HG03095 (cell line): Measurements from ENCODE around the gene OLIG1.

ENCODE experiments used
- ATAC-seq: cut with Tn5 transposase; IDR thresholded peaks from one replicate; pipeline ENCODE4 v1.9.1; 2021; ENCODE audit warnings: moderate library complexity; ENCODE audit not compliant: unreplicated experiment

The OLIG1 gene

DNA sequence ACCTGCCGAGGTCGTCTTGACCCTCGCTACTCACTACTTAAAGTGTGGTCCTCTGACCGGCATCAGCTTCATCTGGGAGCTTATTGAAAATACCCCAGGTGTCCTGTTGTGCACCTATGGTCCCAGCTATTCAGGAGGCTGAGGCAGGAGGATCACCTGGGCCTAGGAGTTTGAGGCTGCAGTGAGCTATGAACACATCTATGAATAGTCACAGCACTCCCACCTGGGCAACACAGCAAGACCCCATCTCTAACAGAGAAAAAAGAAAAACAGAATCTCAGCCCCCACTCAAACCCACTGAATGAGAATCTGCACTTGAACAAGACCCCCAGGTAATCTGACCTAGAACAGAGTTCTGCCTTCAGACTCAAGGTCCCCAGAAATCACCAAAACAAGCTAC is 8.7 kb upstream of the OLIG1 start:
- ATAC-seq: no peak

DNA sequence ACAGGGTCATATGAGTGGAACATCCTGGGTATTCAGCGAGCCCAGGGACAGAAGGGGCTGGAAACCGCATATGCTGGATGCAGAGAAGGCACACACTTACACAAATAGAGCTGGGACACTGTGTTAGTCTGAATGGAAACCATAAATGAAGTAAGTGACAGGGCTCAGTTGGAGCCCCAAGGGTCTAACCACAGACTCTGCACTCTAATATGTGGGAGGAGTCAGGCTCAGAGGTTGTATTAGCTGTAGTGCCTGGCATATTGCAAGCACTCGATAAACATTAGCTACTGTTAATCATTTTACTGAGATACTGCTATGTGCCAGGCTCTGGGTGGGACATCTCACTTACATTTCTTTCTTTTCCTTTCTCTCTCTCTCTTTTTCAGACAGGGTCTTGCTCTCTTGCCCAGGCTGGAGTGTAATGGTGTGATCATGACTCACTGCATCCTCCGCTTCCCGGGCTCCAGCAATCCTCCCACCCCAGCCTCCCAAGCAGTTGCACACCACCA is 6.5 kb upstream of the OLIG1 start:
- ATAC-seq: no peak

- no peak for ATAC-seq
These were observed 5.9 kb upstream of the OLIG1 start for GRCh38 chr21:33063907-33064622.

DNA sequence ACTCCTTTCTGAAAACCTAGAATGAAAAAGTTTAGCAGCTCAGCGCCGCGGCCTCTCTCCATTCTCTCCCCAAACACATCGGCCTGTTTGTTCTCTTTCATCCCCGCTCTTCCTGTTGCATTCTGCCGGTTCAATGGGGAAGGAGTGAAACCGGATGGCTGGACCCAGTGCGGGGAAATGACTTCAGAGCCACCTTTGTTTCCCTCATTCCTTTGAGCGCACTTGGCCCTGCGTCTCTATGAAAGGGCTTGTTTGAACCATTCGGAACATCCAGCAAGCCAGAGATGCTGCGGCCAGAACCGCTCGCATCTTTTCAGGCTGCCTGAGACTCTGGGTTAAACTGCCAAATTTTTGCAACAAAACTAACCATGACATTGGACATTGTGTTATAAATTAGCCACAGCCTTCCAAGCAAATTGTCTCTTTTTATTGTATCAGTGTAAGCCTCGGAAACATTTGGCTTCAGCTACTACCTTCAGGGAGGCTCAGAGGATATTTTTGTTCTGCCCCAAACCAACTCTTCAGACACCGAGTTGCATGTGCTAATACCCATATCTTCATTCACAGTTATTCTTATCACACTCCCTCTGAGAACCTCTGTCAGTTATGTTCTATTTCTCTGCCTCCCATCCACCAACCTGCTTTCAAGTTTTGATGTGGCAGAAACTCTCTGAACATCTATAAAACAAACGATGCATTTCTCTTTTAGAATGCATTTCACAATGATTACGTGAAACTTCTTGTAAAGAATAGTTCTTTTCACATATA is 5.1 kb upstream of the OLIG1 start:
- ATAC-seq: no peak

DNA sequence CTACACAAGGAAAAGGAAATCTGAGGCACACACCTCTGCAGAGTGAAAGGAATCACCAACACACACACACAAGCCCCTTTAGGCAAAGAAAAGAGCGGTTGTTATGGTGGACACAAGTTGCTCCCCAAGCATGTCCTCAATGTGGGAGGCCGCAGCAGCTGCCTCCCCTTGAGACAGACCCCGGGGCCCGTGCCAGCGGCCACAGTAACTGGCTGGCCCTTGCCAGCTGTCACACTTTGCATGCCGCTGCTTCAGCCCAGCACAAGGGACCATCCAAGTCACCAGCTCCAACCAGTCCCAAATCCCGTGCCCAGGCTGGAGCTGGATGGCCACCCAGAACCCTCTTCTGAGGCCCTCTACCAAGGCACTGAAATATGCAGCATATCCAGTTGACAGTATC is 2.9 kb upstream of the OLIG1 start:
- no peak for ATAC-seq

- ATAC-seq: no peak
These were observed 2.5 kb upstream of the OLIG1 start for GRCh38 chr21:33067457-33067856.

GRCh38 chr21:33069243-33069642 is 698 bp upstream of the OLIG1 start:
- no peak for ATAC-seq

DNA sequence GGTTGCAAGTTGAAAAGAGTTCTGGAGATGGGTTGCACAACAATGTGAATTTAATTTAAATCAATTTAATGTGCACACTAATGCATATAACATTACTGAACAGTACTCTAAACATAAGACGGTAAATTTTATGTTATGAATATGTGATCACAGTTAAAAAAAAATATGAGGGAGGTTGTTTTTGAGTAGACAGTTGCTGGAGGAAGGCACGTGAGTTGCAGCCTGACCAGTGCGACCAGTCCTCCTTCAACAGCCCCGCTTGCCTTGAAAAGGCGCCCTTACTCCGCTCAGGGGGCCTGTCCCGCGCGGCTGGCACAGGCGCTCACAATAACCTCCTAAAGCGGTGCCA is 322 bp upstream of the OLIG1 start:
- no peak for ATAC-seq

DNA sequence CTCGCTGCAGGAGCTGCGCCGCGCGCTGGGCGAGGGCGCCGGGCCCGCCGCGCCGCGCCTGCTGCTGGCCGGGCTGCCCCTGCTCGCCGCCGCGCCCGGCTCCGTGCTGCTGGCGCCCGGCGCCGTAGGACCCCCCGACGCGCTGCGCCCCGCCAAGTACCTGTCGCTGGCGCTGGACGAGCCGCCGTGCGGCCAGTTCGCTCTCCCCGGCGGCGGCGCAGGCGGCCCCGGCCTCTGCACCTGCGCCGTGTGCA is 730 bp downstream of the OLIG1 start:
- no peak for ATAC-seq

GRCh38 chr21:33070998-33071769 is 1.2 kb downstream of the OLIG1 start:
- ATAC-seq: no peak

DNA sequence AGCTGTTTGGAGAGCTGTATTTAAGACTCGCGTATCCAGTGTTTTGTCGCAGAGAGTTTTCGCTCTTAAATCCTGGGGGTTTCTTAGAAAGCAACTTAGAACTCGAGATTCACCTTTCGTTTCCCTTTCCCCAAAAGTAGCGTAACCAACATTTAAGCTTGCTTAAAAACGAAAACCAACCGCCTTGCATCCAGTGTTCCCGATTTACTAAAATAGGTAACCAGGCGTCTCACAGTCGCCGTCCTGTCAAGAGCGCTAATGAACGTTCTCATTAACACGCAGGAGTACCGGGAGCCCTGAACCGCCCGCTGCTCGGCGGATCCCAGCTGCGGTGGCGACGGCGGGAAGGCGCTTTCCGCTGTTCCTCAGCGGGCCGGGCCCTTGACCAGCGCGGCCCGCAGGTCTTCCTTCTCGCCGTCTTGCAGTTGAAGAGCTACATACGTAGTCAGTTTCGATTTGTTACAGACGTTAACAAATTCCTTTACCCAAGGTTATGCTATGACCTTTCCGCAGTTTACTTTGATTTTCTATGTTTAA is 1.9 kb downstream of the OLIG1 start:
- no peak for ATAC-seq

GRCh38 chr21:33073636-33074035 is 3.7 kb downstream of the OLIG1 start:
- no peak for ATAC-seq

DNA sequence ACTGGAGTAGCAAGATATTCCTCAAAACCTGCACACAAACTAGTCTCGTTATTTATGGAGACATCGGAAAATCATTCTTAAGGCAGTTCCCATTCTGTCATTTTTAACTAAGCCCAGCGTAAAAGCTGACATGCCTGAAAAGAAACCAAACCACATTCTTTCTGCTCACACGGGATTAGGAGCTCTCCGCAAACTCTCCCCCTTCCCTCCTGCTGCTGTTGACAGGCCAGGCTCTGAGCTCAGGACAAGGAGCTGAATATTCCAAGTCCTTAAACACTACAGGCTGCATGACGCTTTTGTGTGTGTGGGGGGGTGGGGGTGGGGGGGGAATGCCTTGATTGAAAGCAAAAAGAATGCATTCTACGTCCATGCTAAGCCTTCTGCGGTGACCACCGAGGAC is 5.2 kb downstream of the OLIG1 start:
- no peak for ATAC-seq

DNA sequence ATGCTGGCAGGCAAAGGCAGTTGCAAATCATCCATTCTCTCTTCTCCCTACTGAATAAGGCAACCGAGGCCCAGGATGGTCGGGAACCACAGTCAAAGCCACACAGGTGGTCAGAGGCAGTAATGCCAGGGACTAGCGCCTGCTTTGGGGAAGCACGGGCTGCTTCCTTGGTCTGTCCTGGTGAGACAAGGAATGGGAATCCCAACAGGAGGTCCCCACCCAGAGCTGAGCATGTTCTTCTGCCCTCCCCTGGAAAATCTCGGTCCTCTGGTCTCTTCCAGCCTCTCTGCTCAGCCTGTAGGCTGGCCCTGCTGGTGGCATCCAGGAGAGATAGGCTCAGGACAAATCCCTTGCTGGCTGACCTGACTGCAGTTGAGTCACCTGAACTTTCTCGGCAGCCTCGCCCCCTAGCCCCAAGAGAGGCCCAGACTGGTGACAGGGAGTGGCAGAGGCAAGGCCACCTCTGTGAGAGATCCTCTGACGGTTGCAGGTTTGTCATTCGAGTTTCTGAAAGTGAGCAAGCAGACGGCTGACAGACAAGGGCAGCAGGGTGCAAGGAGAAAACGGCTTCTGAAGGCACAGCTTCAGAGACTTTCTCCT is 5.8 kb downstream of the OLIG1 start:
- no peak for ATAC-seq

- ATAC-seq: no peak
These were observed 6.8 kb downstream of the OLIG1 start for GRCh38 chr21:33076600-33077329.

DNA sequence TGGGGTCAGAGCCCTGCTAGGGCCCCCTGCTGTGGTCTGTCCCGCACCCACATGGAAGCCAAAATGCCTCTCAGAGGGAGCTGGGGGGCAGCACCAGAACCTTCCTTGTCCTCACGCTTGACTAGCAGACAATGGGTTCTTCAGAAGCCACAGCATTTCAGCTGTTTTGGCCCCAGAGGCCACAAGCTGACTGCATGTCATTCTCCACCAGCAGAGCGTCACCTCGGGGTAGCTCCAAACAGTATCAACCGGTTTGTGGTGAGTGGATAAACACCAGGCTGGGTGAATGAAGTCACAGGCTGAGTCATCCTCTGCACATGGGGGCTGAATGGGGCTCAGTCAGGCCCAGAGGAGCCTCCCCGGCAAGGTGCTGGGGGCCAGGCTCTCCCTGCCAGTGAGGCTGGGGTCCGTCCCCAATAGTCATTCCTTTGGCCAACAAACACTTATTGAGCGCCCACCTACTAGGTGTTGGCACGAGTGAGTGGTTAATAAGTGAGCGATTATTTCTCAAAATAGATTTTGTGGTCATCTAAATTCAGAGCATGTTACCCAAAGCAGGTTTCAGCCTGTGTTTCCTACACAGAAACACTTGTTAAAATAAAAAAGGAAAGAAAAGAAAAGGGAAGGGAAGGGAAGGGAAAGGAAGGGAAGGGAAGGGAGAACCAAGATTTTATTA is 9.1 kb downstream of the OLIG1 start:
- peak; percentile 96 for ATAC-seq

- no peak for ATAC-seq
These were observed 10.4 kb downstream of the OLIG1 start for GRCh38 chr21:33080376-33080775.

DNA sequence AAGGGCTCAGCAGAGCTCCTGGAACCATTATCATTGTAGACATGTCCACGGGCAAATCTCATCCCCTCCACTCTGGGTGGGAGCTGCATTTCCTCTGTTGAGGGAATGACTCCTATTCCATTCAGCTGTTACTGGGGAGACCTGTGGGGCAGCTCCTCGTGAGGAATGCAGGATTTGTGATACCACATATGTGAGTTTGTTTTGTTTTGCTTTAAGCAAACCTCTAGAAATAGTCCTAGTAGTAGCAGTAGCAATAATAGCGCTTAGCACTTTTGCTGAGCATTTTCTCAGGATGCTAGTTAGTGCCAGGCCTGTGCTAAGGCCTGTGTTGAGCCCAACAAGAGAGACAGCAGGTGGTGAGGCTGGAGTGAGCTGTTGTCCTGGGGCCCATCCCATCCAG is 10.8 kb downstream of the OLIG1 start:
- no peak for ATAC-seq

DNA sequence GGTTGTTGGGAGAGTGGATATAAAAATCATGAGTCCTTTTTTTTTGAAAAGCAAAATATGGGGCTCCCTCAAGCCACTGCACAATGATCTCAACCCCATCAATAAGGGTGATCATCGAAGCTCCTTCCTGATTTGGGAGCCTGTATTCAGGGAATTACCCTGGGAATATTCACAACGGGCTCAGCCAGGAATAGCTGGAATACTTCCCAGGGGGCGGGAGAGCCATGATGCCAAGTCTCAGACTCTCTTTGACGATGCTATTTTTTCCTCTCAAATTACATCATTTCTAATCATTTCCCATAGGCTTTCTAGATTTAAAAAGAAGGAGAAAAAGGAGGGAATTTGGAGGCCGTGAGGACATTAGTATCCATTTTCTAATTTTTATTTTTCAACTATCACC is 18.4 kb downstream of the OLIG1 start:
- no peak for ATAC-seq
